GM12801 (cell line): ENCODE data around the gene NHERF2.

Experiments used
- CTCF ChIP-seq: IDR thresholded peaks from one replicate; pipeline ENCODE4 v1.5.1; 2011; ENCODE audit warnings: control low read depth; ENCODE audit not compliant: insufficient read length; ENCODE audit errors: extremely low read depth

The NHERF2 gene

GRCh38 chr16:2038382-2039231 lies 11.9 kb downstream of the NHERF2 start:
- TF ChIP-seq CTCF: no peak

- TF ChIP-seq CTCF: no peak
Measured at GRCh38 chr16:2039274-2040031, 12.8 kb downstream of the NHERF2 start.

- no peak for TF ChIP-seq CTCF
Measured at GRCh38 chr16:2040041-2040786, 13.5 kb downstream of the NHERF2 start.

- no peak for TF ChIP-seq CTCF
Measured at GRCh38 chr16:2040787-2041522, 14.3 kb downstream of the NHERF2 start.

- TF ChIP-seq CTCF: no peak
Measured at GRCh38 chr16:2042171-2042985, 15.7 kb downstream of the NHERF2 start.

- no peak for TF ChIP-seq CTCF
Measured at GRCh38 chr16:2042986-2043666, 16.4 kb downstream of the NHERF2 start.
